Neural progenitor cell (in vitro differentiated cells): ENCODE results near the gene SLC2A8. TPM values are rescaled to one million over a fixed set of nuclear protein-coding genes. Genes with fewer than 3 reads are reported as not detected.

Experiments
- DNase-seq: peaks from one replicate; pipeline ENCODE4 v3.0.0-alpha.2; 2016; ENCODE audit warnings: low spot score
- H2AFZ ChIP-seq: fragments of 200-600 bp; sonication (generic); replicated peaks from 2 replicates; pipeline ENCODE4 v1.6.1; 2016; ENCODE audit warnings: antibody characterized with exemption
- H3F3A ChIP-seq: fragments of 200-600 bp; sonication (generic); 2 replicates; pipeline ENCODE4 v1.6.1; 2016; ENCODE audit warnings: antibody characterized with exemption, low read depth
- H3K27ac ChIP-seq: fragments of 200-600 bp; sonication (generic); 2 replicates; pipeline ENCODE4 v1.5.1; 2016; ENCODE audit warnings: mild to moderate bottlenecking
- H3K27me3 ChIP-seq: fragments of 200-600 bp; sonication (generic); 2 replicates; pipeline ENCODE4 v1.6.1; 2016; ENCODE audit warnings: mild to moderate bottlenecking, moderate library complexity
- H3K36me3 ChIP-seq: fragments of 200-600 bp; sonication (generic); 2 replicates; pipeline ENCODE4 v1.5.1; 2016
- H3K4me1 ChIP-seq: fragments of 200-600 bp; sonication (generic); 2 replicates; pipeline ENCODE4 v1.6.1; 2016; ENCODE audit warnings: mixed run types
- H3K4me2 ChIP-seq: fragments of 200-600 bp; sonication (generic); 2 replicates; pipeline ENCODE4 v1.6.1; 2016
- H3K4me3 ChIP-seq: fragments of 200-600 bp; sonication (generic); 2 replicates; pipeline ENCODE4 v1.5.1; 2016
- H3K79me2 ChIP-seq: fragments of 200-600 bp; sonication (generic); 2 replicates; pipeline ENCODE4 v1.6.1; 2016; ENCODE audit warnings: low read depth
- H3K9ac ChIP-seq: fragments of 200-600 bp; sonication (generic); 2 replicates; pipeline ENCODE4 v1.6.1; 2016
- H3K9me3 ChIP-seq: fragments of 200-600 bp; sonication (generic); 2 replicates; pipeline ENCODE4 v1.5.1; 2016; ENCODE audit warnings: low read depth
- H4K20me1 ChIP-seq: fragments of 200-600 bp; sonication (generic); 2 replicates; pipeline ENCODE4 v1.6.1; 2016; ENCODE audit warnings: low read depth
- H3K27ac Mint-ChIP-seq: 3 replicates; pipeline ENCODE4 v1.8.0; 2021; ENCODE audit warnings: mixed read lengths
- H3K27me3 Mint-ChIP-seq: 2 replicates; pipeline ENCODE4 v1.8.0; 2022; ENCODE audit warnings: low read depth, mild to moderate bottlenecking, inconsistent platforms, moderate library complexity, mixed read lengths; ENCODE audit not compliant: insufficient read depth
- H3K36me3 Mint-ChIP-seq: 3 replicates; pipeline ENCODE4 v1.8.0; 2021; ENCODE audit warnings: mixed read lengths
- H3K4me1 Mint-ChIP-seq: 3 replicates; pipeline ENCODE4 v1.8.0; 2021; ENCODE audit warnings: mixed read lengths
- H3K4me3 Mint-ChIP-seq: 3 replicates; pipeline ENCODE4 v1.8.0; 2021; ENCODE audit warnings: mild to moderate bottlenecking, moderate library complexity, mixed read lengths
- H3K9me3 Mint-ChIP-seq: 3 replicates; pipeline ENCODE4 v1.8.0; 2020; ENCODE audit warnings: mixed read lengths
- CTCF ChIP-seq: fragments of 200-600 bp; sonication (generic); IDR thresholded peaks from 2 replicates; pipeline ENCODE4 v1.5.1; 2017; ENCODE audit warnings: antibody characterized with exemption, mild to moderate bottlenecking
- EZH2 ChIP-seq: fragments of 200-600 bp; sonication (generic); IDR thresholded peaks from 2 replicates; pipeline ENCODE4 v1.6.1; 2017; ENCODE audit warnings: antibody characterized with exemption, mild to moderate bottlenecking, moderate library complexity
- EZH2phosphoT487 ChIP-seq: fragments of 200-600 bp; sonication (generic); IDR thresholded peaks from 2 replicates; pipeline ENCODE4 v1.6.1; 2017; ENCODE audit warnings: antibody characterized with exemption
- total RNA-seq: library from RNA; depleted of rRNA; stranded (reverse); fragments of >200 nt; gene quantifications from 2 replicates; pipeline ENCODE4 v1.2.3, GENCODE V29; 2015; ENCODE audit warnings: low replicate concordance

Gene SLC2A8
- total RNA-seq, 1 donor from 2014 or later = 9.4 TPM

GRCh38 chr9:127424676-127424999 is 27.7 kb downstream of the SLC2A8 start:
- H3K36me3 Mint-ChIP-seq = no peaks in the 10 kb centered on the region
- Histone ChIP-seq H3K4me3 (peak overlapping the region; percentile 92), H3K79me2 (peaks cover 61% of the 10 kb centered on the region), H3K27ac (no peak overlapping the region), H3K9me3 (no peaks in the 10 kb centered on the region), H3K9ac (peak overlapping the region; percentile 86), H4K20me1 (no peaks in the 10 kb centered on the region), H3K36me3 (no peaks in the 10 kb centered on the region), H3K27me3 (no peaks in the 10 kb centered on the region), H3K4me2 (peak overlapping the region; percentile 88), H2AFZ (peak overlapping the region; percentile 100), H3F3A (no peaks in the 10 kb centered on the region), H3K4me1 (peaks cover 15% of the 10 kb centered on the region)
- DNase-seq = no peak
- no peaks in the 10 kb centered on the region for H3K9me3 Mint-ChIP-seq
- H3K4me3 Mint-ChIP-seq = peak overlapping the region; percentile 100
- H3K27me3 Mint-ChIP-seq = peaks cover 2% of the 10 kb centered on the region
- TF ChIP-seq EZH2phosphoT487 (no peak), EZH2 (no peak), CTCF (no peak)
- peak overlapping the region; percentile 99 for H3K27ac Mint-ChIP-seq
- H3K4me1 Mint-ChIP-seq = peaks cover 40% of the 10 kb centered on the region

- peaks cover 40% of the 10 kb centered on the region for H3K4me1 Mint-ChIP-seq
- Histone ChIP-seq H3K79me2 (peaks cover 61% of the 10 kb centered on the region), H3F3A (no peaks in the 10 kb centered on the region), H3K4me2 (no peak overlapping the region), H3K9ac (no peak overlapping the region), H2AFZ (no peak overlapping the region), H4K20me1 (no peaks in the 10 kb centered on the region), H3K4me1 (peaks cover 15% of the 10 kb centered on the region), H3K27ac (no peak overlapping the region), H3K27me3 (no peaks in the 10 kb centered on the region), H3K9me3 (no peaks in the 10 kb centered on the region), H3K4me3 (no peak overlapping the region), H3K36me3 (no peaks in the 10 kb centered on the region)
- H3K27me3 Mint-ChIP-seq = peaks cover 2% of the 10 kb centered on the region
- H3K9me3 Mint-ChIP-seq = no peaks in the 10 kb centered on the region
- TF ChIP-seq CTCF (no peak), EZH2 (no peak), EZH2phosphoT487 (no peak)
- H3K4me3 Mint-ChIP-seq = peak overlapping the region; percentile 100
- H3K27ac Mint-ChIP-seq = no peak overlapping the region
- no peak for DNase-seq
- H3K36me3 Mint-ChIP-seq = peaks cover 10% of the 10 kb centered on the region
Observed at GRCh38 chr9:127426756-127427155, 29.8 kb downstream of the SLC2A8 start.

GRCh38 chr9:127428348-127428747 is 31.4 kb downstream of the SLC2A8 start:
- H3K27me3 Mint-ChIP-seq = peaks cover 2% of the 10 kb centered on the region
- H3K27me3 ChIP-seq = no peaks in the 10 kb centered on the region
- peaks cover 26% of the 10 kb centered on the region for H3K4me1 Mint-ChIP-seq
- H3K9ac ChIP-seq = peak overlapping the region; percentile 8
- no peaks in the 10 kb centered on the region for H3K9me3 Mint-ChIP-seq
- no peak overlapping the region for H3K4me3 ChIP-seq
- DNase-seq = no peak
- no peaks in the 10 kb centered on the region for H3F3A ChIP-seq
- no peak overlapping the region for H2AFZ ChIP-seq
- no peak overlapping the region for H3K4me3 Mint-ChIP-seq
- H3K4me2 ChIP-seq = no peak overlapping the region
- H3K9me3 ChIP-seq = no peaks in the 10 kb centered on the region
- TF ChIP-seq EZH2 (no peak), EZH2phosphoT487 (no peak)
- no peaks in the 10 kb centered on the region for H3K36me3 ChIP-seq
- H3K36me3 Mint-ChIP-seq = peaks cover 13% of the 10 kb centered on the region
- no peak overlapping the region for H3K27ac Mint-ChIP-seq
- H4K20me1 ChIP-seq = no peaks in the 10 kb centered on the region
- no peak overlapping the region for H3K27ac ChIP-seq
- H3K79me2 ChIP-seq = peaks cover 45% of the 10 kb centered on the region
- peaks cover 5% of the 10 kb centered on the region for H3K4me1 ChIP-seq

- H3K79me2 ChIP-seq = peaks cover 32% of the 10 kb centered on the region
- H3K36me3 ChIP-seq = no peaks in the 10 kb centered on the region
- peaks cover 24% of the 10 kb centered on the region for H3K36me3 Mint-ChIP-seq
- no peak overlapping the region for H3K27ac ChIP-seq
- no peaks in the 10 kb centered on the region for H3F3A ChIP-seq
- no peak overlapping the region for H3K9ac ChIP-seq
- H3K27me3 ChIP-seq = no peaks in the 10 kb centered on the region
- H2AFZ ChIP-seq = no peak overlapping the region
- no peaks in the 10 kb centered on the region for H3K9me3 Mint-ChIP-seq
- peaks cover under 1% of the 10 kb centered on the region for H3K4me1 ChIP-seq
- TF ChIP-seq CTCF = no peak
- no peak for TF ChIP-seq EZH2phosphoT487
- no peak for TF ChIP-seq EZH2
- H3K4me2 ChIP-seq = no peak overlapping the region
- no peaks in the 10 kb centered on the region for H3K27me3 Mint-ChIP-seq
- H3K4me1 Mint-ChIP-seq = peaks cover 11% of the 10 kb centered on the region
- no peak overlapping the region for H3K4me3 ChIP-seq
- no peak for DNase-seq
- H3K27ac Mint-ChIP-seq = no peak overlapping the region
- H3K4me3 Mint-ChIP-seq = no peak overlapping the region
- H4K20me1 ChIP-seq = no peaks in the 10 kb centered on the region
- no peaks in the 10 kb centered on the region for H3K9me3 ChIP-seq
Observed at GRCh38 chr9:127430415-127430814, 33.4 kb downstream of the SLC2A8 start.
